ENCODE data around the gene SUZ12. TPM values are rescaled to one million over a fixed set of nuclear protein-coding genes. Genes with fewer than 3 reads are reported as not detected.

Gene SUZ12
- total and polyA plus RNA-seq, 2 experiments from 2014 or later, result 14.8 to 32.5 TPM

Small RNA genes within 50 kb of the gene (small RNA-seq; reads per million reads assigned to genes)
- gene AC090616.4, result not detected
- gene RNA5SP437, result not detected

Other genes with a start within 250 kb of the SUZ12 start
- gene COPRS, start 77.8 kb upstream of the SUZ12 start, total RNA-seq, result 52.0 and 54.3 TPM in 2 replicates
- gene COPRS, start 77.8 kb upstream of the SUZ12 start, polyA plus RNA-seq, result 68.2 and 74.7 TPM in 2 replicates
- gene UTP6, start 35.3 kb upstream of the SUZ12 start, total RNA-seq, result 33.4 and 51.5 TPM in 2 replicates
- gene UTP6, start 35.3 kb upstream of the SUZ12 start, polyA plus RNA-seq, result 56.2 and 56.8 TPM in 2 replicates
- gene LRRC37B, start 70.4 kb downstream of the SUZ12 start, total RNA-seq, result 14.6 and 22.6 TPM in 2 replicates
- 12.4 and 13.3 TPM in 2 replicates for gene LRRC37B, start 70.4 kb downstream of the SUZ12 start, polyA plus RNA-seq
- gene RHOT1, start 205.5 kb downstream of the SUZ12 start, total RNA-seq, result 36.9 and 38.4 TPM in 2 replicates
- gene RHOT1, start 205.5 kb downstream of the SUZ12 start, polyA plus RNA-seq, result 22.6 and 23.9 TPM in 2 replicates

Measured in hepatocyte (in vitro differentiated cells).